Osteoblast (primary cell): ENCODE data around the gene FIGNL2. TPM values are rescaled to one million over a fixed set of nuclear protein-coding genes. Genes with fewer than 3 reads are reported as not detected.

Source experiments
- DNase-seq: peaks from one replicate; pipeline ENCODE4 v3.0.0; 2011; ENCODE audit warnings: low spot score, mixed read lengths; ENCODE audit not compliant: insufficient read length; ENCODE audit errors: missing footprints
- H2AFZ ChIP-seq: 2 replicates; pipeline ENCODE4 v1.6.0; 2011; ENCODE audit warnings: mild to moderate bottlenecking, low read length
- H3K27ac ChIP-seq: 2 replicates; pipeline ENCODE4 v1.5.1; 2011; ENCODE audit warnings: mild to moderate bottlenecking, low read depth, low read length, moderate library complexity
- H3K27me3 ChIP-seq: 2 replicates; pipeline ENCODE4 v1.6.0; 2012; ENCODE audit warnings: mild to moderate bottlenecking, control low read depth, inconsistent platforms, low read length, moderate library complexity; ENCODE audit not compliant: insufficient read depth
- H3K36me3 ChIP-seq: 2 replicates; pipeline ENCODE4 v1.5.1; 2011; ENCODE audit warnings: mild to moderate bottlenecking, low read length, control low read depth, moderate library complexity; ENCODE audit not compliant: insufficient read depth
- H3K4me1 ChIP-seq: 2 replicates; pipeline ENCODE4 v1.5.1; 2011; ENCODE audit warnings: mild to moderate bottlenecking, low read length, control low read depth, moderate library complexity; ENCODE audit not compliant: insufficient read depth
- H3K4me2 ChIP-seq: 2 replicates; pipeline ENCODE4 v1.6.0; 2011; ENCODE audit warnings: mild to moderate bottlenecking, low read length; ENCODE audit not compliant: insufficient read depth
- H3K4me3 ChIP-seq: fragments of 200-600 bp; sonication (generic); 3 replicates; pipeline ENCODE4 v1.5.1; 2012; ENCODE audit warnings: mild to moderate bottlenecking, low read length, inconsistent platforms; ENCODE audit not compliant: insufficient read depth
- H3K79me2 ChIP-seq: 2 replicates; pipeline ENCODE4 v1.6.0; 2012; ENCODE audit warnings: mild to moderate bottlenecking, low read length, control low read depth, inconsistent platforms; ENCODE audit not compliant: insufficient read depth
- H3K9me3 ChIP-seq: 2 replicates; pipeline ENCODE4 v1.5.1; 2011; ENCODE audit warnings: low read depth, low read length, control low read depth
- H4K20me1 ChIP-seq: 2 replicates; pipeline ENCODE4 v1.6.0; 2012; ENCODE audit warnings: mild to moderate bottlenecking, low read length, control low read depth; ENCODE audit not compliant: insufficient read depth
- CTCF ChIP-seq: IDR thresholded peaks from 2 replicates; pipeline ENCODE4 v1.5.1; 2011; ENCODE audit warnings: mild to moderate bottlenecking, low read depth, low read length, moderate library complexity; ENCODE audit errors: extremely low read depth
- total RNA-seq: library from RNA; depleted of rRNA; stranded (reverse); fragments of >200 nt; gene quantifications from 2 replicates; pipeline ENCODE4 v1.2.3, GENCODE V29; 2012

FIGNL2 gene
- total RNA-seq, 1 donor, result 0.36 TPM

DNA sequence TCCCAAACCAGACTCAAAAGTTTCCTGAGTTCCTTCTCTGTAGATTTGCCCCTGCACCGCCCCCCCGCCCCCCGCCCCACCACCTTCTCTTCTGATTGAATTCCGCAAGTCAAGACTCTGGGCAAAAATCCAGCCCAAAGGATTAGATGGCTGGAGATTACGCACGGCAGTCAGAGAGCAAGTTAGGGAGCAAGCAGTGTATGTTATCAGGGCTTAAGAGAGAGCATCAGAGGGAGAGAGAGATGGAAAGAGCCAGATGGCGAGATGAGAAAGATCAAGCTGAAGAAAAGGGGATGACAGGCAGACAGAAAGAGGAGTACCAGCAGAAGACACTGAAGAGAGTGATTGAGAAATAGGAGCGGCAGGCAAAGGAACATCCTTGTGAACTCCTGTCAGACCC, 25.5 kb upstream of the FIGNL2 start:
- Histone ChIP-seq H3K4me3 (no peak overlapping the region), H3K27me3 (peaks cover 14% of the 10 kb centered on the region), H2AFZ (no peak overlapping the region), H3K4me1 (no peaks in the 10 kb centered on the region), H4K20me1 (no peaks in the 10 kb centered on the region), H3K36me3 (no peaks in the 10 kb centered on the region), H3K4me2 (no peak overlapping the region), H3K9me3 (no peaks in the 10 kb centered on the region), H3K79me2 (no peaks in the 10 kb centered on the region), H3K27ac (no peak overlapping the region)
- no peak for TF ChIP-seq CTCF
- no peak for DNase-seq

DNA sequence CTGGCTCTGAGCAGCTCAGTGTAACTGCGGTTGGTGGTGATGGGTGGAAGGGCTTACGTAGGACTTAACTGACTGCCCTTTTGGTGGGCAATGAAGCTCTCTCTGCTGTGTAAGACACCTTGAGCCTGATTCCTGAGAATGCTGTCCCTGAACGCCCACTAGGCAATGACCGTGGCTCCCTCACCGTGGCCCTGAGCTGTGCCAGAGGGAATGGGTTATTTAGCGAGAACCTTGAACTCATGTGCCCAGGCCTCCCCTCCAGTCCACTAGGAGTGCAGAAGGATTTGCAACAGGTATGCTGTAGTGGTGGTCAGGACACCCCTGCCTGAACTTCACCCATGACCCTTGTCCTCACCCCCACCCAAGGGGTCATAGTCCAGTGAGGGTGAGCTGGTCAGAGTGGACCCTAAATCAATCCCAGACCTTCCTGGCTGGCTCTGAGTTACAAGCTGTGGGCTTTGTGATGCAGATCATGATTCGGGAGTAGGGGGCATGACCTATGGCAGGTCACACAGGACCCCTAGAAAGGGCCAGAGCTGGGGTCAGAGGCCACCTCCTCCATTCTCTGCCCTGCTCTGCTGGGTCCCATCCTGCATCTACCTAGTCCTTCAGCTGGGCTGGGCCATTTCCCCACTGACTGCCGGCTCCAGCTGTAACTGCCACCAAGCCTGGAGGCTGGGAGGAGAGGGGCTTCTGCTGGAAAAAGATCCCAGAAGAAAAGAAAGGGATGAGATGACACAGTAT, 24.9 kb upstream of the FIGNL2 start:
- Histone ChIP-seq H3K4me2 (no peak overlapping the region), H3K27me3 (peaks cover 16% of the 10 kb centered on the region), H3K9me3 (no peaks in the 10 kb centered on the region), H3K79me2 (no peaks in the 10 kb centered on the region), H2AFZ (no peak overlapping the region), H3K36me3 (no peaks in the 10 kb centered on the region), H3K4me3 (no peak overlapping the region), H4K20me1 (no peaks in the 10 kb centered on the region), H3K4me1 (no peaks in the 10 kb centered on the region), H3K27ac (no peak overlapping the region)
- no peak for TF ChIP-seq CTCF
- DNase-seq, result peak; percentile 3

DNA sequence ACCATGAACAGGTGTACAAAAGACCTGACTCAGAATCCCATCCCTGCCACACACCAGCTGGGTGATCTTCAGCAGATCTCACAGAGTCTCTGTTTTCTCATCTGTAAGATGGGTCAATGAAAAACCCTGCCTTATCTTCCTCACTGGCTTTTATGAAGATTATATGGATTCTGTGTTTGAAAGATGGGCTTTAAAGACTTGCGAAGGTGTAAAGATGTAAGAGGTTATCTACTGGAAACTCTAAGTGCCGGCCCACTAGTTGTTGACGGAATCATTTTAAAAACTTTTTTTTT, 24.1 kb upstream of the FIGNL2 start:
- no peak for TF ChIP-seq CTCF

GRCh38 chr12:51871918-51872688, 23.6 kb upstream of the FIGNL2 start:
- DNase-seq, result peak; percentile 19
- Histone ChIP-seq H3K4me1 (no peaks in the 10 kb centered on the region), H3K27me3 (peaks cover 16% of the 10 kb centered on the region), H3K36me3 (no peaks in the 10 kb centered on the region), H3K9me3 (no peaks in the 10 kb centered on the region), H3K4me2 (no peak overlapping the region), H3K27ac (no peak overlapping the region), H3K79me2 (no peaks in the 10 kb centered on the region), H3K4me3 (no peak overlapping the region), H2AFZ (no peak overlapping the region), H4K20me1 (no peaks in the 10 kb centered on the region)
- TF ChIP-seq CTCF, result no peak

More for the DNA sequence above, 24.1 kb upstream of the FIGNL2 start:
- Histone ChIP-seq H3K27me3 (peaks cover 16% of the 10 kb centered on the region), H4K20me1 (no peaks in the 10 kb centered on the region), H3K4me2 (no peak overlapping the region), H2AFZ (no peak overlapping the region), H3K4me1 (no peaks in the 10 kb centered on the region), H3K79me2 (no peaks in the 10 kb centered on the region), H3K9me3 (no peaks in the 10 kb centered on the region), H3K36me3 (no peaks in the 10 kb centered on the region), H3K27ac (no peak overlapping the region), H3K4me3 (no peak overlapping the region)
- no peak for DNase-seq
